HEK293T (cell line): ENCODE data around the gene KLF5.

Experiments
- CTBP1 ChIP-seq: fragments of 450-650 bp; IDR thresholded peaks from 2 replicates; pipeline ENCODE4 v1.6.1; 2016; ENCODE audit warnings: borderline replicate concordance
- ELF4 ChIP-seq: fragments of 450-650 bp; IDR thresholded peaks from 2 replicates; pipeline ENCODE4 v1.6.1; 2017; ENCODE audit warnings: antibody characterized with exemption
- FOXA1 ChIP-seq: fragments of 450-650 bp; IDR thresholded peaks from 2 replicates; pipeline ENCODE4 v1.6.1; 2016; ENCODE audit warnings: mild to moderate bottlenecking
- FOXM1 ChIP-seq: fragments of 450-650 bp; IDR thresholded peaks from 2 replicates; pipeline ENCODE4 v1.6.1; 2017; ENCODE audit warnings: mild to moderate bottlenecking, borderline replicate concordance
- LEF1 ChIP-seq: fragments of 450-650 bp; IDR thresholded peaks from 2 replicates; pipeline ENCODE4 v1.6.1; 2017; ENCODE audit warnings: mild to moderate bottlenecking, borderline replicate concordance
- SUZ12 ChIP-seq: fragments of 450-650 bp; IDR thresholded peaks from 2 replicates; pipeline ENCODE4 v1.6.1; 2016; ENCODE audit warnings: mild to moderate bottlenecking

- TF ChIP-seq SUZ12 (no peak), ELF4 (no peak), FOXM1 (no peak), CTBP1 (no peak), FOXA1 (no peak), LEF1 (no peak)
These were observed 23.9 kb upstream of the KLF5 start for GRCh38 chr13:73034901-73035300.
